ENCODE measurements around the gene SPRR3. TPM values are rescaled to one million over a fixed set of nuclear protein-coding genes. Genes with fewer than 3 reads are reported as not detected.
"Not testable (repeated sequence)": the region's sequence is repeated elsewhere in the genome, so short reads cannot be mapped to it uniquely, and the experiment has no call there.

SPRR3 gene
- polyA plus RNA-seq, 1 experiment = not detected

DNA sequence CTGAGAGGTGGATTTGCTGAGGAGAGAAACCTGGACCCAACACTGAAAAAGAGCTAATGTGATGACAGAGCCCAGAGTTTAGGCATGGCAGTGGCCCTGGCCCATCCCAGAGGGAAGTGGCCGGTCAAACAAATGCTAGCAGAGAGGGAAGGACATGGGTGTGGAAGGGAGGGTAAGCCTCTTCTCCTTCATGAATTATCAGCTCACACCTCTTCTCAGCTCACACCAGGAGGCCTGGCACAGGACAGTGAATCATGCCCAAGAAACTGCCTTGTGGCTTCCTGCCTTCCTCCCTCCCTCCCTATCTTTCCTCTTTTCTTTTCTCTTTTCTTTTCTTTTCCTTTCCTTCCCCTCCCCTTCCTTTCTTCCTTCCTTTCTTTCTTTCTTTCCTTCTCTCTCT, 1.3 kb upstream of the SPRR3 start:
- CTCF ChIA-PET = no interaction called here
- Histone ChIP-seq H3K27ac (ENCODE audit: low read depth, low read length) (no peak overlapping the region), H3K9me3 (ENCODE audit: control insufficient read depth, insufficient read depth, low read length) (peaks cover 3% of the 10 kb centered on the region), H3K4me3 (ENCODE audit: low read depth, low read length) (no peak overlapping the region), H3K27me3 (ENCODE audit: control insufficient read depth, insufficient read depth, low read length) (no peaks in the 10 kb centered on the region)
- POLR2A ChIA-PET = no interaction called here
- no peak for DNase-seq (ENCODE audit: low read depth, low spot score)
- TF ChIP-seq, protein P1, sequence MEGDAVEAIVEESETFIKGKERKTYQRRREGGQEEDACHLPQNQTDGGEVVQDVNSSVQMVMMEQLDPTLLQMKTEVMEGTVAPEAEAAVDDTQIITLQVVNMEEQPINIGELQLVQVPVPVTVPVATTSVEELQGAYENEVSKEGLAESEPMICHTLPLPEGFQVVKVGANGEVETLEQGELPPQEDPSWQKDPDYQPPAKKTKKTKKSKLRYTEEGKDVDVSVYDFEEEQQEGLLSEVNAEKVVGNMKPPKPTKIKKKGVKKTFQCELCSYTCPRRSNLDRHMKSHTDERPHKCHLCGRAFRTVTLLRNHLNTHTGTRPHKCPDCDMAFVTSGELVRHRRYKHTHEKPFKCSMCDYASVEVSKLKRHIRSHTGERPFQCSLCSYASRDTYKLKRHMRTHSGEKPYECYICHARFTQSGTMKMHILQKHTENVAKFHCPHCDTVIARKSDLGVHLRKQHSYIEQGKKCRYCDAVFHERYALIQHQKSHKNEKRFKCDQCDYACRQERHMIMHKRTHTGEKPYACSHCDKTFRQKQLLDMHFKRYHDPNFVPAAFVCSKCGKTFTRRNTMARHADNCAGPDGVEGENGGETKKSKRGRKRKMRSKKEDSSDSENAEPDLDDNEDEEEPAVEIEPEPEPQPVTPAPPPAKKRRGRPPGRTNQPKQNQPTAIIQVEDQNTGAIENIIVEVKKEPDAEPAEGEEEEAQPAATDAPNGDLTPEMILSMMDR (IDR thresholded peaks at IDR 0.05; ENCODE audit: low read depth, low read length) = no peak

DNA sequence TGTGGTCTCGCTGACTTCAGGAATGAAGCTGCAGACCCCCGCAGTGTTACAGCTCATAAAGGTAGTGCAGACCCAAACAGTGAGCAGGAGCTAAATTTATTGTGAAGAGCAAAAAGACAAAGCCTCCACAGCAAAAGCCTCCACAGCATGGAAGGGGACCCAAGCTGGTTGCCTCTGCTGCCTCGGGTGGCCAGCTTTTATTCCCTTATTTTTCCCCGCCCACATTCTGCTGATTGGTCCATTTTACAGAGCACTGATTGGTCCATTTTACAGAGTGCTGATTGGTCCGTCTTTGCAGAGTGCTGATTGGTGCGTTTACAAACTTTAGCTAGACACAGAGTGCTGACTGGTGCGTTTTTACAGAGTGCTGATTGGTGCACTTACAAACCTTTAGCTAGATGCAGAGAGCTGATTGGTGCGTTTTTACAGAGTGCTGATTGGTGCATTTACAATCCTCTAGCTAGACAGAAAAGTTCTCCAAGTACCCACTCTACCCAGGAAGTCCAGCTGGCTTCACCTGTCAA, 9.7 kb downstream of the SPRR3 start:
- H3K4me3 ChIP-seq (ENCODE audit: low read depth, low read length); DNase-seq (ENCODE audit: low read depth, low spot score); H3K27me3 ChIP-seq (ENCODE audit: control insufficient read depth, insufficient read depth, low read length); H3K9me3 ChIP-seq (ENCODE audit: control insufficient read depth, insufficient read depth, low read length); POLR2A ChIA-PET; H3K27ac ChIP-seq (ENCODE audit: low read depth, low read length); CTCF ChIA-PET: not testable (repeated sequence)

- POLR2A ChIA-PET; H3K9me3 ChIP-seq (ENCODE audit: control insufficient read depth, insufficient read depth, low read length); H3K27ac ChIP-seq (ENCODE audit: low read depth, low read length); DNase-seq (ENCODE audit: low read depth, low spot score); H3K27me3 ChIP-seq (ENCODE audit: control insufficient read depth, insufficient read depth, low read length); H3K4me3 ChIP-seq (ENCODE audit: low read depth, low read length); CTCF ChIA-PET: not testable (repeated sequence)
Observed at GRCh38 chr1:153021829-153022228, 20.3 kb downstream of the SPRR3 start.

DNA sequence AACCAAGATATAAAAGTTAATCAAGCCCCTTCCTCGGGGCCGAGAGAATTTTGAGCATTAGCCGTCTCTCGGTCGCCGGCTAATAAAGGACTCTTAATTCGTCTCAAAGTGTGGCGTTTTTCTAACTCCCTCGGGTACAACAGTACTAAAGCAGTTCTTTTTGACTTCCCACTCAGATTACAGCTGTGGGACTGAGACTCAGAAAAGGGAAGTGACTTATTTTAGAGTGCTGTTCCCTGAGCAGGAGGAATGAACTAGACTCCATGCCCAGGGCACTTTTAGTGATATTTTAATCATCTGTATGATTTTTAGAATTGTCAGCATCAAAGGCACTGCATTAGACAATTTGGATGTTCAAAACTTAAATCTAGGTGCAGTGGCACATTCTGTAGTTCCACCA, 20.8 kb downstream of the SPRR3 start:
- CTCF ChIA-PET; POLR2A ChIA-PET; H3K4me3 ChIP-seq (ENCODE audit: low read depth, low read length); DNase-seq (ENCODE audit: low read depth, low spot score); H3K27ac ChIP-seq (ENCODE audit: low read depth, low read length); H3K9me3 ChIP-seq (ENCODE audit: control insufficient read depth, insufficient read depth, low read length); H3K27me3 ChIP-seq (ENCODE audit: control insufficient read depth, insufficient read depth, low read length): not testable (repeated sequence)

GRCh38 chr1:153023109-153023508, 21.6 kb downstream of the SPRR3 start:
- TF ChIP-seq, protein P1 (IDR thresholded peaks at IDR 0.05; ENCODE audit: low read depth, low read length) = no peak
- Histone ChIP-seq H3K9me3 (ENCODE audit: control insufficient read depth, insufficient read depth, low read length) (peaks cover 2% of the 10 kb centered on the region; the same call in 1 of the 2 replicates), H3K4me3 (ENCODE audit: low read depth, low read length) (no peak overlapping the region), H3K27ac (ENCODE audit: low read depth, low read length) (no peak overlapping the region), H3K27me3 (ENCODE audit: control insufficient read depth, insufficient read depth, low read length) (no peaks in the 10 kb centered on the region)
- CTCF ChIA-PET = no interaction called here
- POLR2A ChIA-PET = no interaction called here
- no peak for DNase-seq (ENCODE audit: low read depth, low spot score)

- no peak for DNase-seq (ENCODE audit: low read depth, low spot score)
- Histone ChIP-seq H3K9me3 (ENCODE audit: control insufficient read depth, insufficient read depth, low read length) (no peaks in the 10 kb centered on the region), H3K27me3 (ENCODE audit: control insufficient read depth, insufficient read depth, low read length) (no peaks in the 10 kb centered on the region), H3K27ac (ENCODE audit: low read depth, low read length) (no peak overlapping the region), H3K4me3 (ENCODE audit: low read depth, low read length) (no peak overlapping the region)
- TF ChIP-seq, protein P1 (IDR thresholded peaks at IDR 0.05; ENCODE audit: low read depth, low read length) = no peak
- ChIA-PET POLR2A (no interaction called here), CTCF (no interaction called here)
Observed at GRCh38 chr1:153024413-153024812, 22.9 kb downstream of the SPRR3 start.

DNA sequence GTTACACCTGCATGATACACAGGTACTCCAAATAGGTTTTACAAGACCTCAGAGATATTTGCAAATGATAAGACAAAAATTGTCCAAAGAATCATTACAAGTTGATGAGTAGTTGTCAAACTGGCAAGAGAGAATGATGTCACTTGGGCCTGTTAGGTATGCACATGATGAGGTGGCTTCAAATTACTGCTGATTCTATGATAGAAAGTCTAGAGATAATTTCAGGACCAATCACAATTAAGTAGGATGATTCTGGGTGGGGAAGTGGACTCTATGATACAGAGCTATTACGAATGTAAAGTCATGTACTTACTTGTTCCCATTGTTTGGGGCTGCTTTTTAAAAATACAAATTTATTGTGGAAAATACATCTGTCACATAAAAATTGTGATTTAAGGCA, 24.2 kb downstream of the SPRR3 start:
- no peaks in the 10 kb centered on the region for H3K9me3 ChIP-seq (ENCODE audit: control insufficient read depth, insufficient read depth, low read length)
- ChIA-PET CTCF (no interaction called here), POLR2A (no interaction called here)
- no peak overlapping the region for H3K27ac ChIP-seq (ENCODE audit: low read depth, low read length)
- H3K4me3 ChIP-seq (ENCODE audit: low read depth, low read length) = no peak overlapping the region
- TF ChIP-seq, protein P1 (IDR thresholded peaks at IDR 0.05; ENCODE audit: low read depth, low read length) = no peak
- no peak for DNase-seq (ENCODE audit: low read depth, low spot score)
- H3K27me3 ChIP-seq (ENCODE audit: control insufficient read depth, insufficient read depth, low read length) = no peaks in the 10 kb centered on the region

Measured in AG04450 (cell line).